Measurements from ENCODE around the gene METTL1.
A peak's percentile ranks its signal among the peaks of the same experiment; 100 is the strongest.
"Not testable (repeated sequence)": the region's sequence is repeated elsewhere in the genome, so short reads cannot be mapped to it uniquely, and the experiment has no call there.

Gene METTL1

DNA sequence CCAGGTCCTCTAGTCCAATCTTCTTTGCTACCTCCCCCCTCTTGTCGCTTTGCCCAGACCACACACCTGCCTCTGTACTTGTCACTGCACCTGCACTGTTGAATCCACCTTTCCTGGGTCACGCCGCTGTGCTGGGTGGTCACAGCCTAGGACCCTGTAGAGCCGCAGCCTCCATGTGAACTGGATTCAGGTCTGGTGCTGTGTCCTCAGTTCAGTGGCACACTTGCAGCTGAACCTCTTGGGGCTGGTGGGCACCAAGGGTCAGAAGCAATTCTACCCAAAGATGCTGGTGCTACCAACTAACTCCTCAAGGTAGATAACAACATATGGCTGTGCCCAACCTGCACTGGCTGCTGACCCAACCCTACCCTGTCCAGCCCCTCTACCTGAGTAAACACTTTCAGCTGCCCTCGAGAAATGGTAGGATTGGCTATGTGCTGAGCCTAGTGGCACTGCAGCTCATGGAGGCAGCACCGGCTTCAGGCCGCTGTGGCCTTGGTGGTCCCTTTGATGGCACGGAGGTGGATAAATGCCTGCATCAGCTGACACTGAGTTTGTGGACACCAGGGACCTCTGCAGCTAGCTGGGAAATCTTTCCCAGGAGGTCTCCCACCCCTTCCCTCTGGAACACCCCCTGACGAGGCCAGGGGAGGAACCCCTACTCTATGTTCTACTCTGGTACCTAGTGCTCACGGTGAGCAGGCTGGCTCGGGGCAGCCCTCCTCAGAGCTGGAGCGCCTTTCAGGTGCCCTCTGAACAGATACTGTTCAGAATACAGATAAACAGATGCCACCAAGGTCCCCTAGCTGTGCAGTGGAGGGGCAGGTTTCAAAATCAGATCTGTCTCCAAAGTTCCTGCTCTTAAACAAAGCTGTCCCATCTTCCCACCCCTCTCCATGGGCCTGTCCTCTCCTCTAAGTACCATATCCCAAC lies 47.6 kb downstream of the METTL1 start:
- FAIRE-seq, result no peak
- TF ChIP-seq POLR2AphosphoS5 (IDR thresholded peaks at IDR 0.05; ENCODE audit: low read depth, low read length) (no peak), TAF1 (IDR thresholded peaks at IDR 0.05; ENCODE audit: borderline replicate concordance, low read depth, low read length) (no peak), POLR2A (IDR thresholded peaks at IDR 0.05; ENCODE audit: low read depth, low read length) (no peak)
- DNase-seq (ENCODE audit: insufficient read length), result no peak

DNA sequence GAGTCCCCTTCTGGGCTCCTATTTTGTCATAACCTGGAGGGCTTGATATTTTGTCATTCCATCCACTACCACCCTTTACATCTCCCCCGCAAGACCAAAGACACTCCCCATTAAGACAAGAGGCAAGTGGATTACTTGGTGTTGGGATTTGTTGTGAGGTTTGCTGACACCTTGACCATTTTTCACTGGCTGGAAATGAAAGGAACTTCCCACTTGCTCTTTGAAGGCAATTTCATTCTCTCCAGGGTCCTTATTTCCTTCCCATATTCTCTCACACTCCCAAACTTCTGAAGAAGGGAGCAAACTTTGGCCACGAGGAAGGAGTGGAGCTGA lies 48.3 kb downstream of the METTL1 start:
- DNase-seq (ENCODE audit: insufficient read length), result no peak
- no peak for FAIRE-seq
- TF ChIP-seq POLR2A (IDR thresholded peaks at IDR 0.05; ENCODE audit: low read depth, low read length), result no peak

DNA sequence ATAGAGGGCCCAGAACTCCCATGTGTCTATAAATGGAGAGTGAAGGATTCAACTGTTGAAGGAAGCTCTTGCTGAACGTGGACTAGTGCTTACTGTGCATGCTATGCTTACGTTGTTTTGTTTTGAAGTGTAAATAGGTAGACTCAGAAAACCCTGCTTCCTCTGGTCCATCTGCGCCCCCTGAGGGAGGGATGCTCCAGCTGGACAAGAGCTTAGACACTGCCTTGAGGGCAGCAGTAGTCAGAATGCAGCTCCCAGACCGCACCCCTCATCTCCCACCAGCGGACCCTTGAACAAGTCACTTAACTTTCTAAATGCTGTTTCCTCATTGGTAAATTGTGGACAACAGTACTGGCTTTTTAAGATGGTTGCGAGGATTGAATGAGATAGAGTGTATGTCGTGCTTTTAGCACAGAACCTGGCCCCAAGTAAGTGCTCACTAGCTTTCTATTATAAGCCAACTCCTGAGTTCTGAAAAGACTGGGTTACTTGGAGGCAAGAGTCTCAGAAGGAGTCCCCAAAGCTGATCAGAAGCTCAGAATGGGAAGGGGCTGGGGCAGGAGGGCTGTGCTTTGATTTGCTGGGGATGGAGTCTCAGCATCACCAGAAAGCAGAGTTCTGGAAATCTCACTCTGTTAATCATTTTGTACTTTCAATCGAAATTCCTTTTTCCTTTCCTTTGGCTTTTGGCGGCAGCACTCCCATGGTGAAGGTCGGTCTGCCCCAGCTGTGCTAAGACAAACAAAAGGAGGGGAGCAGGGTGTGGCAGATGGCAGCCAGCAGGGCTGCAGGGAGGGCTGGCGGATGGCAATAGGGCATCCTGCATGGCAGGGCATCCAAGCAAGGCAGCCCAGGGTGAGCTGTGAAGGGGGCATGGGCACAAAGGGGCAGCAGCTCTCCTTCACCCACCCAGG lies 48.9 kb downstream of the METTL1 start:
- FAIRE-seq (no peak), DNase-seq (ENCODE audit: insufficient read length) (no peak)
- TF ChIP-seq POLR2A (IDR thresholded peaks at IDR 0.05; ENCODE audit: low read depth, low read length) (peak; percentile 47; the same call in 1 of the 2 replicates), POLR2AphosphoS5 (IDR thresholded peaks at IDR 0.05; ENCODE audit: low read depth, low read length) (no peak), TAF1 (IDR thresholded peaks at IDR 0.05; ENCODE audit: borderline replicate concordance, low read depth, low read length) (no peak)

DNA sequence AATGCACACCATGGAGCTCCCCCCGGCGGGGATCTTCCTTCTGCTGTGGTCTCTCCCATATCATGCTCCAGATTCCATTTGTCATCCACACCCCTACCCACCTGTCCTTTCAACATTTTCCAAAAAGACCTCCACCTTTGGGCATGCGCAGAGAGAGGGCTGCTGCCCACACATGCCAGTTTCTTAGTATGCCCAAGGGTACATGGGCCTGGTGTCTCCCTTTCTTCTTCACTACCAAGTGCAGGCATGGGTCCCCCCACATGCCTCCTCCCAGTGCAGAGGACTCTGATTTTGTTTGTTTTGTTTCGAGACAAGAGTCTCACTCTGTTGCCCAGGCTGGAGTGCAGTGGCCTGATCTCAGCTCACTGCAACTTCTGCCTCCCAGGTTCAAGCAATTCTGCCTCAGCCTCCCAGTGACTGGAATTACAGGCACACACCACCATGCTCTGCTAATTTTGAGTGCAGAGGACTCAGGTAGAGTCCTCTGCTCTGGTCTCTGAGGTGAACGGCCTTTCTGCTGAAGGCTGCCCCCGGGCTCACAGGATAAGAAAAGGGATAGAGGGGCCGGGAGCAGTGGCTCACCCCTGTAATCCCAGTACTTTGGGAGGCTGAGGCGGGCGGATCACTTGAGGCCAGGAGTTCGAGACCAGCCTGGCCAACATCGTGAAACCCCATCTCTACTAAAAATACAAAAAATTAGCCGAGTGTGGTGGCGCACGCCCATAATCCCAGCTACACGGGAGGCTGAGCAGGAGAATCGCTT lies 49.9 kb downstream of the METTL1 start:
- not testable (repeated sequence) for FAIRE-seq; DNase-seq (ENCODE audit: insufficient read length)

DNA sequence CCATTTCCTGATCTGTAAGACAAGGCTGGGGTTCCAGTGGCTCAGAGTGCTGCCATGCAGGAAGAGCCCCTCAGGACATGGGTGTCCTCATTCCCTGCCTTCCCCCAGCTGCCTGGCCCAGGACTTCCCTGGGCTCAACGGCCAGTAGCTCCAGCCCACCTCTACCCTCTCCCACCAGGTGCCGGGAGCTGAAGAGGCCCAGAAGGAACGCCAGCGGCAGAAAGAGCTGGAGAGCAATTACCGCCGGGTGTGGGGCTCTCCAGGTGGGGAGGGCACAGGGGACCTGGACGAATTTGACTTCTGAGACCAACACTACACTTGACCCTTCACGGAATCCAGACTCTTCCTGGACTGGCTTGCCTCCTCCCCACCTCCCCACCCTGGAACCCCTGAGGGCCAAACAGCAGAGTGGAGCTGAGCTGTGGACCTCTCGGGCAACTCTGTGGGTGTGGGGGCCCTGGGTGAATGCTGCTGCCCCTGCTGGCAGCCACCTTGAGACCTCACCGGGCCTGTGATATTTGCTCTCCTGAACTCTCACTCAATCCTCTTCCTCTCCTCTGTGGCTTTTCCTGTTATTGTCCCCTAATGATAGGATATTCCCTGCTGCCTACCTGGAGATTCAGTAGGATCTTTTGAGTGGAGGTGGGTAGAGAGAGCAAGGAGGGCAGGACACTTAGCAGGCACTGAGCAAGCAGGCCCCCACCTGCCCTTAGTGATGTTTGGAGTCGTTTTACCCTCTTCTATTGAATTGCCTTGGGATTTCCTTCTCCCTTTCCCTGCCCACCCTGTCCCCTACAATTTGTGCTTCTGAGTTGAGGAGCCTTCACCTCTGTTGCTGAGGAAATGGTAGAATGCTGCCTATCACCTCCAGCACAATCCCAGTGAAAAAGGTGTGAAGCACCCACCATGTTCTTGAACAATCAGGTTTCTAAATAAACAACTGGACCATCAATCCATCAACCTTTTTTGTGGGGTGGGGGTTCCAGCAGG lies 51.0 kb downstream of the METTL1 start:
- DNase-seq (ENCODE audit: insufficient read length) (no peak), FAIRE-seq (no peak)
- no peak for TF ChIP-seq POLR2A (IDR thresholded peaks at IDR 0.05; ENCODE audit: low read depth, low read length)
- TF ChIP-seq POLR2AphosphoS5 (IDR thresholded peaks at IDR 0.05; ENCODE audit: low read depth, low read length), result no peak
- TF ChIP-seq TAF1 (IDR thresholded peaks at IDR 0.05; ENCODE audit: borderline replicate concordance, low read depth, low read length), result no peak

DNA sequence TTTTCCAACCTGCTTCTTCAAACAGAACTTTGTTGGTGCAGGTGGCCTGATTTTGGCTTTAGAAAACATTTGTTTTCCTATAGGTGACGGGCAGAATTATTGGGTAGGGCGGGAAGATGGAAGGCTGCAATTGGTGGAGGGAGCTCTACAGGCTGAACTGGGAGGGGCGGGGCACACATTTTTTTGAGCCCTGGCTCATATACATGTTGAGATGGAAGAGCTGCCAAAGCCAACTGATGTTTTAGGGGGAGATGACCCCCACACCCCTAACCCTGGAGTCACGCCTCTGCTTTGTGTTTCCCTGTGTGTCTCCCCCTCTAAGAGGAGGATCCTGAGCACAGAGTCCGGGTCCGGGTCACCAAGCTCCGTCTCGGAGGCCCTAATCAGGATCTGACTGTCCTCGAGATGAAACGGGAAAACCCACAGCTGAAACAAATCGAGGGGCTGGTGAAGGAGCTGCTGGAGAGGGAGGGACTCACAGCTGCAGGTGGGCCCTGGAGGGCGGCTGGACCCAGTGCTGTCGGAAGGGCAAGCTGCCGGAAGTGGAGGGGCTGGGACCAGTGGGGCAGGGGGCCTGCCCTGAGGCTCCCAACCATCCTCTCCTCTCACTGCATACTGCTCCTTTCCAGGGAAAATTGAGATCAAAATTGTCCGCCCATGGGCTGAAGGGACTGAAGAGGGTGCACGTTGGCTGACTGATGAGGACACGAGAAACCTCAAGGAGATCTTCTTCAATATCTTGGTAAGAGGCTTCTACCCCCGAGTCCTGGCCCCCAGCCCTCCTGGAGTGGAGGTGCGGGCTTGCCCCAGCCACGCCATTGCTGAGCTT lies 51.9 kb downstream of the METTL1 start:
- TF ChIP-seq POLR2AphosphoS5 (IDR thresholded peaks at IDR 0.05; ENCODE audit: low read depth, low read length) (no peak), TAF1 (IDR thresholded peaks at IDR 0.05; ENCODE audit: borderline replicate concordance, low read depth, low read length) (no peak), POLR2A (IDR thresholded peaks at IDR 0.05; ENCODE audit: low read depth, low read length) (no peak)
- FAIRE-seq (no peak), DNase-seq (ENCODE audit: insufficient read length) (no peak)

DNA sequence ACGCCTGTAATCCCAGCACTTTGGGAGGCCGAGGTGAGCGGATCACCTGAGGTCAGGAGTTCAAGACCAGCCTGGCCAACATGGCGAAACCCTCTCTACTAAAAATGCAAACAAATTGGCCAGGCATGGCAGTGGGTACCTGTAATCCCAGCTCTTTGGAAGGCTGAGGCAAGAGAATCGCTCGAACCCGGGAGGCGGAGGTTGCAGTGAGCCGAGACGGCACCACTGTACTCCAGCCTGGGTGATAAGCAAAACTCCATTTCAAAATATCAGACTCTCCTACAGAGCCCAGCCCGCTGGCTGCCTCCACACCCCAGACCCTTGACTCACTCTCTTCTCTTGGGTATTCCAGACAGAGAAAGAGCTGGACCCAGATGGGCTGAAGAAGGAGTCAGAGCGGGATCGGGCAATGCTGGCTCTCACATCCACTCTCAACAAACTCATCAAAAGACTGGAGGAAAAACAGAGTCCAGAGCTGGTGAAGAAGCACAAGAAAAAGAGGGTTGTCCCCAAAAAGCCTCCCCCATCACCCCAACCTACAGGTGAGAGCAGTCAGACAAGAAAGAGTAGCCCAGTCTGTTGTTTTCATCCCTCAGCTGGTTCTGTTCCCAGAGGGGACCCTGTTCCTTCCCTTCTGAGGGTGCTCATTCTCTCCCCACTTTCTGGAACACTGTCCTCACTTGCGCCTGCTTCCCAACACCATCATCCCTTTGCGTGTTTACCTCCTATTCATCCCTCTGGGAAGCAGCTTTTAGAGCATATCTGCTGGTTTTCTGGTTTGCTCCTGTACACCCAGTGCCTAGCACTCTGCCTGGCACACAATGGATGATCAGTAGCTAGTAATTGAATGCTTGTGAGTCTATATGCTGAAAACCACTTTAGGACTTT lies 53.0 kb downstream of the METTL1 start:
- DNase-seq (ENCODE audit: insufficient read length), result no peak
- FAIRE-seq, result no peak
- TF ChIP-seq TAF1 (IDR thresholded peaks at IDR 0.05; ENCODE audit: borderline replicate concordance, low read depth, low read length) (no peak), POLR2A (IDR thresholded peaks at IDR 0.05; ENCODE audit: low read depth, low read length) (no peak), POLR2AphosphoS5 (IDR thresholded peaks at IDR 0.05; ENCODE audit: low read depth, low read length) (no peak)
